Activated T-helper 2 cell treated with anti-CD3 and anti-CD28 coated beads, Interferon-gamma antibody, Interleukin-2, Interleukin-4, amounts not matched to agents 10 μg/mL and 5 μg/mL and 100 μg/mL, durations not matched to agents 14 hours and 24 hours and 36 hours (primary cell): ENCODE data around the gene TMEM164. TPM values are rescaled to one million over a fixed set of nuclear protein-coding genes. Genes with fewer than 3 reads are reported as not detected.

Experiments
- DNase-seq: peaks from one replicate; pipeline ENCODE4 v3.0.0; 2021; ENCODE audit warnings: low spot score
- H3K27ac Mint-ChIP-seq: one replicate; pipeline ENCODE4 v1.8.0; 2021; ENCODE audit warnings: mixed read lengths
- H3K27me3 Mint-ChIP-seq: one replicate; pipeline ENCODE4 v1.8.0; 2021; ENCODE audit warnings: low read depth, mixed read lengths
- H3K36me3 Mint-ChIP-seq: one replicate; pipeline ENCODE4 v1.8.0; 2021; ENCODE audit warnings: low read depth, mixed read lengths
- H3K4me1 Mint-ChIP-seq: one replicate; pipeline ENCODE4 v1.8.0; 2021; ENCODE audit warnings: low read depth, mixed read lengths
- H3K4me3 Mint-ChIP-seq: one replicate; pipeline ENCODE4 v1.8.0; 2021; ENCODE audit warnings: low read depth, mild to moderate bottlenecking, moderate library complexity, mixed read lengths
- H3K9me3 Mint-ChIP-seq: one replicate; pipeline ENCODE4 v1.8.0; 2021; ENCODE audit warnings: mixed read lengths
- intact Hi-C: fragments of 100-400 bp; cut with micrococcal nuclease; formaldehyde crosslinking; loops from one replicate; pipeline ENCODE4 v1.15.1; 2023
- total RNA-seq: library from RNA; stranded (reverse); gene quantifications from 2 replicates; pipeline ENCODE4 v1.2.3, GENCODE V29; 2022

The TMEM164 gene
- total RNA-seq, 1 donor from 2014 or later = 20.0 TPM

DNA sequence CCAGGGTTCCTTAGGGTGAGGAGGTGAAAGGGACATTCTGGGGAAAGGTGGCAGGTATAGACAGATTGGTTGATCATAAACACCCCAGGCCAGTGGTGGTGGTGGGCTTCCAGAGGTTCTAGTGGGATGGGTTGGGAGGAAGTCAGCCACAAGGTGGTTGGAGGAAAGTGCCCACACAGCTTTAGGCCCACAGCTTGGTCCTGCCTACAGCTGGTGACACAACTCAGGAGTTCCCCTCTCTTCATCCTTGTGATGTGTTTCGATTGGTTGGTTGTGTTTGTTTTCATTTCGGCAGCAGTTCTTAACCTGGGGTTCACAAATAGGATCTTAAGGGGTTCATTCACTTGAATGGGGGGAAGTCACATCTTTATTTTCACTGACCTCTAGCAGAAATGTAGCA is 157.0 kb downstream of the TMEM164 start:
- peaks cover 11% of the 10 kb centered on the region for H3K4me1 Mint-ChIP-seq
- H3K36me3 Mint-ChIP-seq = no peaks in the 10 kb centered on the region
- H3K9me3 Mint-ChIP-seq = no peaks in the 10 kb centered on the region
- DNase-seq = no peak
- H3K27ac Mint-ChIP-seq = no peak overlapping the region
- no peaks in the 10 kb centered on the region for H3K27me3 Mint-ChIP-seq
- intact Hi-C loops = loop anchor here (1.0 kb wide), 1 partner anchor 248 kb away; no protein-coding TSS in a partner anchor
- no peak overlapping the region for H3K4me3 Mint-ChIP-seq

DNA sequence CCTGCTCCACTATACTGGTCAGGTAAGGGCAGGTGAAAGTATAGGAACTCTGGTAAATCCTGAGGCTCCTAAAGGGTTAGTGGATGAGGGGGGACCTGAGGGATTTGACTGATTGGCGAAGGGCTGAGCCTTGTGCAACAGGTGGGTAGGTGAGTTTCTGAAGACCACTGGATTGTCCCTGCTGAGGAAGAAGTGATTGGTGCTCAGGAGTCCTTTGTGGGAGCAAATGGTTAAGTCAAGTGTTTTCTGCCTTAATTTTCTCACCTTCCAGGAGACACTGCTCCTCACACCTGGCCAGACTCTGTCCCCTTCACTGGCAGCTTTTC is 158.4 kb downstream of the TMEM164 start:
- Mint-ChIP-seq H3K27ac (no peak overlapping the region), H3K9me3 (no peaks in the 10 kb centered on the region), H3K4me3 (no peak overlapping the region), H3K27me3 (no peaks in the 10 kb centered on the region), H3K36me3 (no peaks in the 10 kb centered on the region), H3K4me1 (peaks cover 11% of the 10 kb centered on the region)
- no peak for DNase-seq
- intact Hi-C loops = no loop called here

DNA sequence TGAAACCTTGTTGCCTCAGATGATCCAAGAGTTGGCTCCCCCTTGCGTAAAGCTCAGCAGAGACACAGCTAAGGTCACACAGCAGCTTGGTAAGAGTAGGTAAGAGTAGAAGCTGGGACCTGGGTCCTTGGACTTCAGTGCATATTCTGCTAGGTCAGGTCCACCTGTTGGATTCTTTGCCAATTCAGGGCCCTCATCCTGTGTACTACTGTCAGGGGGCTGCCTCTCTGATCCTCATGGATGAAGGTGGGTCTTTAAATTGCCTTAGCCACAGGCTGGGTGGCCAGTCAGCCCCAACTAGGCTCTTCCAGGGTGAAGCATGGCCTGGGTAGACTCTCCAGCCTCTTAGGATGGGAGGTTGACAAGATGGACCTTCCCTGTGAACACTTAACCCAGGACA is 159.2 kb downstream of the TMEM164 start:
- Mint-ChIP-seq H3K4me1 (peaks cover 11% of the 10 kb centered on the region), H3K36me3 (no peaks in the 10 kb centered on the region), H3K9me3 (no peaks in the 10 kb centered on the region), H3K27ac (no peak overlapping the region), H3K27me3 (no peaks in the 10 kb centered on the region), H3K4me3 (no peak overlapping the region)
- intact Hi-C loops = no loop called here
- no peak for DNase-seq

DNA sequence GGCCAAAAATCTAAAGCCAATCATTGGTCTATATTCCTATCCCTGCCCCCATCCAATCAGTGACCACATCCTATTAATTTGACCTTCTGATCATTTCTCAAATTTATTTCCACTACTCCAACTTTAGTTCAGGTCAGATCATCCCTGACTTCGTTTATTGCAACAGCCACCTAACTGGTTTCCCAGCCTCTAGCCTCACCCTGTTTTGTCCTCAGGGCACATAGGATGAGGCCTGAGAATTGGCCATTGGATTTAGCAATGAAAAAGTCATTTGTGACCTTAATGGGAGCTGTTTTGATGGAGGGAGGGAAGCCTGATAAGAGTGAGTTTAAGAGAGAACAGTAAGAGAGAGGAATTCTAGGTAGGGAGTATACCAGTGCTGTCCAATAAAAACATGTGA is 160.0 kb downstream of the TMEM164 start:
- H3K4me3 Mint-ChIP-seq = no peak overlapping the region
- intact Hi-C loops = no loop called here
- no peak for DNase-seq
- H3K36me3 Mint-ChIP-seq = no peaks in the 10 kb centered on the region
- no peaks in the 10 kb centered on the region for H3K27me3 Mint-ChIP-seq
- H3K27ac Mint-ChIP-seq = no peak overlapping the region
- peaks cover 13% of the 10 kb centered on the region for H3K4me1 Mint-ChIP-seq
- no peaks in the 10 kb centered on the region for H3K9me3 Mint-ChIP-seq

DNA sequence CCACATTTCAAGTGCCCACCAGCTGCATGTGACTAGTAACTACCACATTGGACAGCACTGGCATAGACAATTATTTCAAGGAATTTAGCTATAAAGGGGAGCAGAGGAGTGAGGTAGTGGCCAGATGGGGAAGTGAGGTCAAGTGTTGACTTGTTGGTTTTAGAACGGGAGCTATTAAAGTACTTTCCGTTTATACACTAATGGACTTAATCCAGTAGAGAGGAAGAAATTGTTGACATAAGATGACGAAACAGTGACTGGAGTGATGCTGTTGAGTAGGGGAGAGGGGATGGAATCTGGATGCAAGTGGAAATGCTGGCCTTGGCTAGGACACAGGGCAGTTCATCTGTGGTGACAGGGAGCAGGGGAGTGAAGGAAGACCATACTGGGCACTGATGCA is 160.6 kb downstream of the TMEM164 start:
- no peaks in the 10 kb centered on the region for H3K9me3 Mint-ChIP-seq
- peaks cover 13% of the 10 kb centered on the region for H3K4me1 Mint-ChIP-seq
- no peaks in the 10 kb centered on the region for H3K36me3 Mint-ChIP-seq
- no peaks in the 10 kb centered on the region for H3K27me3 Mint-ChIP-seq
- no peak overlapping the region for H3K4me3 Mint-ChIP-seq
- DNase-seq = no peak
- intact Hi-C loops = no loop called here
- no peak overlapping the region for H3K27ac Mint-ChIP-seq

DNA sequence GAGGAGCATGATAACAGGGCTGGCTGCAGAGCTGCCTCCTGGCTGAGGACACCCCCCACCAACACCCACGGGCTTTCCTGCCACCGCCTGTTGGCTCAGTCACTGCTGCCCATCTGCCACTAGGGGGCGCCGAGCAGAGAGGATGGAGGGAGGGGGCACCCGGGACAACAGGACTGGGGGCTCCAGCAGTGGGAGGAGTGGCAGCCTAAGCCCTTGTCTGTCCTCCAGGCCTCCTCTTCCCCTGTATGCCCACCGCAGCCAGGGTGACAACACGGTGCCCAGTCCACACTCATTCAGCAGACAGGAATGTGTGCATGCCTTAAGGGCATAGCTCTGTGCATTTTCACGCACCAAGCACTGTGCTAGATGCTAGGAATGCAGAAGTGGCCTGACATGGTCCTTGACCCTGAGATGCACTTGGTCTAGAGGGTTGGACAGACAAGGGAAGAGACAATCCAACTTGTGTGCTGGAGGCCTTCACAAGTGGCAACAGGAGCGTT is 165.1 kb downstream of the TMEM164 start:
- Mint-ChIP-seq H3K27ac (no peak overlapping the region), H3K36me3 (peaks cover 4% of the 10 kb centered on the region), H3K4me1 (peaks cover 4% of the 10 kb centered on the region), H3K4me3 (no peak overlapping the region), H3K9me3 (no peaks in the 10 kb centered on the region), H3K27me3 (no peaks in the 10 kb centered on the region)
- peak; percentile 11 for DNase-seq
- intact Hi-C loops = loop anchor here (5.0 kb wide), 1 partner anchor 149 kb away; the partner anchor contains the start of gene AMMECR1

DNA sequence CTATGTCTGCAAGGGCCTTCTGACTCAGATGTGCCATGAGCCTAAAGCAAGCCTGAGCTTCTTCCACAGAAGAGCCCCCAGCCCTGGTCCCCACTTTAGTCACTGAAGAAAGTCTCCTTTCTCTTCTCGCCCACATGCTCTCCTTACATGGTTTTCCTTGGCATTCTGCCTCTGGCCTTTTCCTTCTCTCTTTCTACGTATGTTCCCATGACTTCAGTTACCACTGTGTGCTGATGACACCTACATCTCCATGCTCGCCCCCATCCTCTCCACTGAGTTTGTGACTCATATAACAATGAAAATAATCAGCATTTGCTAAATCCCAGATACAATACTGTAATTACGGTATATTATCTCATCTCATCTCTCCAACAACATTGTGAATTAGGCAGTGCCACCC is 165.7 kb downstream of the TMEM164 start:
- Mint-ChIP-seq H3K36me3 (peaks cover 7% of the 10 kb centered on the region), H3K4me1 (peaks cover 4% of the 10 kb centered on the region), H3K4me3 (no peak overlapping the region), H3K9me3 (no peaks in the 10 kb centered on the region), H3K27me3 (no peaks in the 10 kb centered on the region), H3K27ac (no peak overlapping the region)
- DNase-seq = no peak
- intact Hi-C loops = loop anchor here (5.0 kb wide), 1 partner anchor 149 kb away; the partner anchor contains the start of gene AMMECR1

DNA sequence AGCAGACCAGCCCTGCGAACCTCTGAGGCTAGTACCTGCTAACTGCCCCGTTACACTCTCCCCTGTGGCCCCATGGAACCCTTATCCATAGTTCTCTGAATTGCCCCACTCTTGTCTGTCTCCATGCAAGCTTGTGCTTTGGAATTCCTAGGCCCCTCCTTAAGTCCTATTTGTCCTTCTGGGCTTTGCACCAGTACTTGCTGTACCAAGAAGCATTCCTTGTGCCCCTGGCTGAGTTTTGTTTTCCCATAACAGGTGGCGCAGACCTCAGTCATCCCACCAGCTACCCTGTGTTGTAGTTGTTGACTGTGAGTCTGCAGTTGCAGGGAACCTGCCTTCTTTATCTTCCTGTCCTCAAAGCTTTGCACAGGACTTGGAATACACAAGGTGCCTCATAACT is 167.1 kb downstream of the TMEM164 start:
- Mint-ChIP-seq H3K9me3 (no peaks in the 10 kb centered on the region), H3K4me1 (peaks cover 4% of the 10 kb centered on the region), H3K27ac (no peak overlapping the region), H3K4me3 (no peak overlapping the region), H3K36me3 (peaks cover 8% of the 10 kb centered on the region), H3K27me3 (no peaks in the 10 kb centered on the region)
- intact Hi-C loops = no loop called here
- no peak for DNase-seq

DNA sequence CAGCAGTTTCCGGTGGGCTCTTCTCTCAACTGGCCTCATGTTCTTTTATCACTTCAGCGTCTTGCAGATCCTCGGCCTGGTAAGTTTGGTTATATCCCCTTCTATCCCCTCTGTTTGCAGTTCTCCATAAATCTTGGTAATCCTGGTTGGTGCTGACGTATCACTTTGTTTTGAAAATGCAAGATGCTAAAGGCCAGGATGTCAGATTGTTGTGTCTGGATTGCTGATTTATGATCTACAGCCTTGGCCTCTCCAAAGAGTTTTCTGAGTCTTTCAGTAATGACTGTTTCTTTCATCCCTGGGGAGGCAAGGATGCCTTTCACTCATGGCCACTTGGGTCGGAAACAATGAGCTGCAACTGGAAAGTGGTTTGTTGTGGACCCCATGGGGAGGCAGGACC is 168.5 kb downstream of the TMEM164 start:
- no peak overlapping the region for H3K27ac Mint-ChIP-seq
- H3K4me3 Mint-ChIP-seq = no peak overlapping the region
- no peaks in the 10 kb centered on the region for H3K27me3 Mint-ChIP-seq
- no peaks in the 10 kb centered on the region for H3K9me3 Mint-ChIP-seq
- H3K36me3 Mint-ChIP-seq = peaks cover 8% of the 10 kb centered on the region
- DNase-seq = no peak
- intact Hi-C loops = no loop called here
- peaks cover 4% of the 10 kb centered on the region for H3K4me1 Mint-ChIP-seq

DNA sequence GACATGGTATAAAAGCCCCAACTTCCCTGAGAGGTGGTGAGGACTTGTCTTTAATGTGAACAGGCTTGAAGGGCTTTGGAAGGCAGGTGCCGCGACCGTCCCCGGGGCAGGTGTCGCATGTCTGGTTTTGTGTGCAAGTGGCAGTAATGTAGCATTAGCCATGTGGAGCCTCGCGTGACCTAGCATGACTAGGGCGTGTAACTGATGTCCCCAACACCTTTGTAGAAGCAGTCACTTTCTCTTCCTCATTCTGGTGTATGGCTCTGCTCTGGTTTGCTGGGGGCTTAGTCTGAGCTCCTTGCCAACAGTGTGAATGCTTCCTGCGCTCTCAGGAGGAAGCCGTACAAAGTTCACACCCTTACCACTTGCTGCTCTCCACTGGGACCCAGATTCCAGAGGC is 169.3 kb downstream of the TMEM164 start:
- DNase-seq = no peak
- Mint-ChIP-seq H3K4me3 (no peak overlapping the region), H3K4me1 (peaks cover 4% of the 10 kb centered on the region), H3K36me3 (peaks cover 8% of the 10 kb centered on the region), H3K9me3 (no peaks in the 10 kb centered on the region), H3K27ac (no peak overlapping the region), H3K27me3 (no peaks in the 10 kb centered on the region)
- intact Hi-C loops = no loop called here

DNA sequence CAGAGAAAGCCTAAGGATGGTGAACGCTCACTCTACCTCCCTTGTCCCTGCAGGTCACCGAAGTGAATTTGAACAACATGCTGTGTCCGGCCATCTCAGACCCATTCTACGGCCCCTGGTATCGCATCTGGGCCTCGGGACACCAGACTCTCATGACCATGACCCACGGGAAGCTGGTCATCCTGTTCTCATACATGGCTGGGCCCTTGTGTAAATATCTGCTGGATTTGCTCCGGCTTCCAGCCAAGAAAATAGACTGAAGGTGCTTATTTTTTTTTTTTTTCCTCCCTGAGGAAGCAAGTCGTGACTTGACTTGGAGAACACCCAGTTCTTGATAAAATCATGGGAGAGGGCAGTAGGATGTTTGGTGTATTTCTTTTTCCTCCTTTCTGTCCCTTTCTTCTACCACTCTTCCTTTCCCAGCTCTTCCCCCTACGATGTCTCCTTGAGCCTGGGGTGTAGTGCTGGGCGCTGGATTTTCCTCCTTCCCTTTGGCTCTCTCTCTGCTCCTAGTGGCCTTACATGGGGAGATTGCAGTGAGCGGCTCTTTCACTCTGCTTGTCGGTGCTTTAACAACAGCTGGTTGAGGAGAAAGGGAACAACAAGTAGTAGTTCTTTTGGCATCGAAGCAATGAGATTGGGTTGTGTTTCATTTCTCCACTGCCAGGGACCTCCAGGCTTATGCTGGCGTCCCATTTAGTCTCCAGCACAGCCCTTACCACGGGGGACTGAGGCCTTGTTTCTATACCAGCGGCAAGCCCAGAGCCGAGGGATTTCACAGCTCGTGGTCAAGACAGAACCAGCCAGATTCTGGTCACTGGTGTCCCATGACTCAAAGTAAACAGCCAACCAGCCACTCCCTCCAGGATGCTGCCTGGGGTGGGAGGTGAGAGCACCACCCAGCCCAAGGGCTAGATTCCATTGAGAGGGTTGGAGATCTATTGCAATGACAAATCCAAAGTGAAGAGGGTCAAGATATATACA is 170.6 kb downstream of the TMEM164 start:
- H3K4me1 Mint-ChIP-seq = peaks cover 2% of the 10 kb centered on the region
- intact Hi-C loops = no loop called here

DNA sequence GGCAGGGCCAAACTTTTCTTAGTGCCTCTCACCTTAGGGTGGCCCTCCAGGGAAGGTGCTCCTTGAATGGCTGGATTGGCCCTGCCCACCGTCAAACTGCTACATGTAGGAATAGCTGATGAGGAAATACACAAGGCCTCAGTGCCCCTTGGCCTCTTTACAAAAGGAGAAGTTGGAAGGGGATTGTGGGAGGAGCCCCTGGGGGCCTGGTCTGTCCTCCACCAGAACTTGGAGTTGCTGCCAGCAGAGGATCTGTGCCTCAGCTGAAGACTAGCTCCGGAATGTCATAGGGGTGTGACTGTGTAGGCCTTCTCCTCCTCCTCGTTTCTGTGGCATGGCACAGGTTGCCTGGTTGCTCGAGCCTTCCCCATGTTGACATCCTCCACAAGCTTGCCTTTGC is 172.2 kb downstream of the TMEM164 start:
- no peak overlapping the region for H3K4me3 Mint-ChIP-seq
- no peaks in the 10 kb centered on the region for H3K9me3 Mint-ChIP-seq
- intact Hi-C loops = no loop called here
- H3K36me3 Mint-ChIP-seq = peaks cover 8% of the 10 kb centered on the region
- no peaks in the 10 kb centered on the region for H3K4me1 Mint-ChIP-seq
- H3K27ac Mint-ChIP-seq = no peak overlapping the region
- no peak for DNase-seq
- H3K27me3 Mint-ChIP-seq = no peaks in the 10 kb centered on the region

More for the DNA sequence above, 170.6 kb downstream of the TMEM164 start:
- peaks cover 8% of the 10 kb centered on the region for H3K36me3 Mint-ChIP-seq
- no peak for DNase-seq
- no peaks in the 10 kb centered on the region for H3K27me3 Mint-ChIP-seq
- no peak overlapping the region for H3K4me3 Mint-ChIP-seq
- H3K27ac Mint-ChIP-seq = no peak overlapping the region
- H3K9me3 Mint-ChIP-seq = no peaks in the 10 kb centered on the region

DNA sequence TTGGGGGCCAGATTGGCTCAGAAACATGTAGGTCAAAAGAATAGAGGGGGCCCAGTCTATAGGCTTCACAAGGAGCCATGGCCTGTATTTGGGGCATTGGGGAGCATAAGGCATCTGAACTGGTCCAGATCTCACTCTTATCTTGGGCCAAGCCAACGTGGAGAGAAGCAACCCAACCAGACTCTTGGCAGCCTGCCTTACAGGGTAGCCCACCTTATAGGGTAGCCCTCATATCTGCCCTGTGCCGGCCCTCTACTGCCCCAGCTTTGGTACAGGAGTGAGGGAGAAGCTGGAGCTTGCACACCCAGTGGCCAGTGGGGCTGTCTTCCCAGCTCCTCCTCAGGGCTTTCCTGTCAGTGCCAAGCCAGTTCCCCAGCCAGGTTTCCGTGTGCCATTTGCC is 172.8 kb downstream of the TMEM164 start:
- Mint-ChIP-seq H3K9me3 (no peaks in the 10 kb centered on the region), H3K36me3 (peaks cover 8% of the 10 kb centered on the region), H3K27ac (no peak overlapping the region), H3K27me3 (no peaks in the 10 kb centered on the region), H3K4me3 (no peak overlapping the region), H3K4me1 (peaks cover 3% of the 10 kb centered on the region)
- no peak for DNase-seq
- intact Hi-C loops = no loop called here
